Amniotic epithelial cell (primary cell): Measurements from ENCODE around the gene TSPO2.

Experiments used
- DNase-seq: peaks from one replicate; pipeline ENCODE4 v3.0.0-alpha.2; 2010; ENCODE audit warnings: low read depth

The TSPO2 gene

DNA sequence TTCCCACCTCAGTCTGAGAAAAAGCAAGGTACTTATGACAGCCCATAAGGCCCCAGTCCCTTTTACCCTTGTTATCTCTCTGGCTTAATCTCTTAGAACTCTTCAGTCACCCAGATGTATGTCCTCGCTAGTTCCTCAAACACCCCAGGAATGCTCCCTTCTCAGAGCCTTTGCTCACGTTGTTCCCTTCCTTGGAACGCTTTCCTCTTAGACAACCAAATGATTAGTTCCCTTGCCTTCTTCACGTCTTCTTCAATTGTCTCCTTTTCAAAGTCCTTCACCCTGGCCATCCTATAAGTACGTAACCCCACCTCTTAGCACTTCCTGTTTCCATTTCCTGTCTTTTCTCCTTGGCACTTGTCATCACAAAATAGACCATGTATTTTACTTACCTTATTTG lies 9.6 kb downstream of the TSPO2 start:
- DNase-seq = no peak

DNA sequence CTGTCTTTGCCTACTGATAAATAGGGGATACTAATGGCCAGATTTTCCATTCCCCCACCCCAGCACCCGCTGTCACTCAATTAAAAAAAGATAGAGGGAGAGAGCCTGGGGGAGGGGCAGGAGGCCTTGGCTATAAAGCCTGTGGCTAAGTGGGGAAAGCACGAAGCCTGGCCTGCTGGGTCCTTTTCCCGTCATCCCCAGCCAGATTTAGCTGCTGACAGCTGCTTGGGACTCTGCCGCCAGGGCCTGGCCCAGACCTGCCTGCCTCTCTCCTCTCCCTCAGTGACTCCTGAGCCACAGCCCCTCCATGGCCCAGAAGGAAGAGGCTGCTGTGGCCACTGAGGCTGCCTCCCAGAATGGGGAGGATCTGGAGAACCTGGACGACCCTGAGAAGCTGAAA lies 10.8 kb downstream of the TSPO2 start, which contains the start of gene APOBEC2:
TSS of gene APOBEC2 (plus strand) at position 162 of the 400 bp plus-strand sequence. CDS start at position 308, 146 bp downstream.
- DNase-seq = no peak

DNA sequence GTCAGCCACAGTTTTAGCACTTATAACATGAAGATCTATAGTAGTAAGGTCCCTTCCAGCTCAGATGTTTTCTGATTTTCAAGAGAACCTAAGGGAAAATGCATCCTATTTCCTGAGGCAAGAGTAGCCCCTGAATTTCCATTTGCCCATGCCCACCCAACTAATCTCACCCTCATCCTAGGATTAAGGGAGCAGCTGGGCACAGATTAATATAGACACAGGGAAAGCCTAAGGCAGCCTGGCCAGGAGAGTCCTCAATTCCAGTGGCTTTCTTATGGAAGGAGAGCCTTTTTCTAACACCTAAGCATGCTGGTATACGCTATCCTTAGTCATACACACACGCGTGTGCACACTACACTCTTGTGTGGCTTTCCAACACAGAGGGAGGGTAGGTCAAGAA lies 12.2 kb downstream of the TSPO2 start:
- DNase-seq = no peak

DNA sequence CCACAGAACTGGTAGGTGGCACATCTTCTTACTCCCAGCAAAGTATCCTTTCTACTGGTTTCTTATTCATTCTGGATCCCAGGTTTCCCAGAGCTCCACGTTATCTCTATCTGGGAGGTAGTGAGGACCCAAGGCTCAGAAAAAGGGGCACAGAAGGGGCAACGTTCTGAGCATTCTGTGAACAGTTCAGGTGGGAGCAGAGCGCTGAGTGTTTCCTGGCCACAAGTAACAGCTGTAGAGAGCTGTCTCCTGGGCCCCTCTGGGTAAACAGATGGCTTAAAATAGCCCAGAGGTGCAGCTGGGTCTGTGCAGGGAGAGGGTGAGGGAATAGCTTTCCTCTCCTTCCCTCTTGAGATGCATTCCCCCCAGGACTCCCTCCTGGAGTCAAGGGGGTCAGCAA lies 12.9 kb downstream of the TSPO2 start:
- DNase-seq = no peak

DNA sequence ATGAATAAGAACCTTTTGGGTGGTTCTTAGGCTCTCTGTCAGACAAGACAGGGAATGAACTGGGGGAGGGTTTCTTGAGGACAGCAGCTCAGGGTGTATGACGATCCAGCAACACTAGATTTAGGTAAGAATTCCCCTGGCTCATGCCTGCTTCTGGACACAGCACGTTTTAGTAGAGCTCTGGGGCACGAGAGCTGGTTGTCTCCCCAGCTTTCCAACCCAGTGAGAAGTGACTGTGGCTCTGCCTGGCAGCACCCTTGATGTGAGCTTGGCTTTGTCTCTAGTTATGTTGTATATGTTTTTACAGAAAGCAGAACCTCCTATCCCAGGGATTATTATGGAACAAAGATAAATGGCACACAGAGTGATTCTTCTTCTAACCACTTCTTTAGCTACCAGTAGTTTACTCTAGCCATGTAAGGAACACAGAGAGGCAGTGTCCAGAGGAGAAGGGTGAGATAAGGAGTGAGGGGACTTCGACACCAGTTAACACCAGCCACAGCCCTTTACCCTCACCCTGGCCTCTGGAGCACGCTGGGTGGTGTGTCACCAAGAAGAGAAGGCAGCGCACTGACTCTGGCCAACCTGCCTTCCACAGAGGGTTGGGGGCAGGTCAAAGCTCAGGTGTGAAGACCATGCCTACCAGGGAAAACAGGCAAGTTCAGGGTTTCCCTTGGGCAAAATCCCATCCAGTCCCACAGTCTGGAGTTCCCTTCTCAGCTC lies 14.7 kb downstream of the TSPO2 start:
- no peak for DNase-seq

DNA sequence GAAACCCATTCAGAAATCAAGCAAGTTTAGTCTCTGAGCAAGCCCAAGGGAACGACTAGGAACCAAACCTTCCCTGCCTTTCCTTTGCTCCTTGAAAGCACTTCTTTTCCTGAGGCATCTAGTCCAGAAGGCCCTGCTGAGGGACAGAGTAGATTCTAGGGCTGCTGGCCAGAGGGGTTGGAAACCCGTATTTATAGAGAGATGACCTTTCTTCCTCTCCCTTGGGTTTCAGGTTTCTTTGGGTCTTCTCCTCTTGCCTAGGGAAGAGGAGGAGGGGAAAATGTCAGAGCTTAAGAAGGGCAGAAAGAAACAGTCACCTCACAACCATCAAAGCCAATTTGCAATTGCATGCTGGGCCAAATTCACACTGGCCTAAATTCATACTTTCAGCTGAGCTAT lies 16.5 kb downstream of the TSPO2 start:
- no peak for DNase-seq

DNA sequence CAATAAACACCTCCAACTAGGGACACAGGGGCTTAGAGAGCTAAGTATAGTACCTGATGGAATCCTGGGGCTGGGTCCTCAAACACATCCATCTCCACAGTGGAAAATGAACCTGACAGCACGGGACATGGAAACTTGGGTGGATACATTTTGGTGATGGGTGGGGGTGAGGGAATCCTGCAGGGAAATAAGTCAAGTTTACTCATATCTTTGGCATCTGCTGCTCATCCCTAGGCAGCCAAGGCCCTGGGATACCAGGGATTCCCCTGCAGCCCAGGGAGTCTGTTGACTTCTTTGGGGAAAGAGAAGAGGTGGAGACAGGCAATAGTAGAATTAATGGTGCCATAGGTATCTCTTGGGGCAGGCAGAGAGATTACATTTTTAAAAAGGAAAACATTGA lies 17.3 kb downstream of the TSPO2 start:
- no peak for DNase-seq

DNA sequence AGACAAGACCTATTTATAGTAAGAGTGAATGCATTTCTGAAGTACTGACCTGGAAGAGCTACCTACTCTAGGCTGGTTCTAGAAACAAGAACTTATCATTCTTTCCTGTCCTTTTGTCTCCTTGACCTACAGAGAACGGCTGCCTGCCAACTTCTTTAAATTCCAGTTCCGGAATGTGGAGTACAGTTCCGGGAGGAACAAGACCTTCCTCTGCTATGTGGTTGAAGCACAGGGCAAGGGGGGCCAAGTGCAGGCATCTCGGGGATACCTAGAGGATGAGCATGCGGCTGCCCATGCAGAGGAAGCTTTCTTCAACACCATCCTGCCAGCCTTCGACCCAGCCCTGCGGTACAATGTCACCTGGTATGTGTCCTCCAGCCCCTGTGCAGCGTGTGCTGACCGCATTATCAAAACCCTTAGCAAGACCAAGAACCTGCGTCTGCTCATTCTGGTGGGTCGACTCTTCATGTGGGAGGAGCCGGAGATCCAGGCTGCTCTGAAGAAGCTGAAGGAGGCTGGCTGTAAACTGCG lies 19.0 kb downstream of the TSPO2 start:
- DNase-seq = no peak

DNA sequence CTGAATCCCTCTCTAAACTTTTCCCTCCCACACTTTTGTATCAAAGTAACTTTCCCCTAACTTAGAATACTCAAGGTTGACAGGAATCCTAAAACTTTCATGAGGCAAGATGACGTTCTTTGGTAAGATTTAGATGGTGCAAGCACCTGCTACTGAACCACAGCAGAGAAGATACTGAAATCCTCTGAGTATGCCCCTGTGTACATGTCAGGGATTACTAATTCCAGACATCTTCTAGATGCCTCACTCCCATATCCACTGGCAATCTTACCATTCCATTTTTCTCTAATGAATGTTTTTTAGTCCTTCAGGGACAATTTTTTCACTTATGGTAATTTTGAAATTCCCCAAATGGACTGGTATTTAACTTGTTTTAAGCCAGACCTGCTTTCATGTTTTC lies 19.8 kb downstream of the TSPO2 start:
- DNase-seq = peak; percentile 25

DNA sequence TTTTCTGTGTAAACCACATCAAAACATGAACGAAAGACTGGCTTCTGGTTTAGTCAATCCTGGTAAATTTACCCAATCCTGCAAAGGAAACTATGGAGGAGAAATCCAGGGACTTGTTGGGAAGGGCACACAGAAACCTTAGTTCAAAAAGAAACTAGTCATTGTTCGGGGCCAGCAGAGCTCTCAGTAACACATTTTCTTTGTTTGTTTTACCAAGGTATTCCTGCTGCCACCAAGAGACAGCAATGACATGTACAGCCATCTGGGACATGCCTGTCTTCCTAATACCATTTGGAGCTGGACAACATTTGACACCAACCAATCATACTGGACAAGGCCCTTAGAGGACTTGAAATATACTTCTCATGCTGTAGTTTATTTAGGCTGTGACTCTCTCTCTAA lies 21.6 kb downstream of the TSPO2 start:
- DNase-seq = no peak

DNA sequence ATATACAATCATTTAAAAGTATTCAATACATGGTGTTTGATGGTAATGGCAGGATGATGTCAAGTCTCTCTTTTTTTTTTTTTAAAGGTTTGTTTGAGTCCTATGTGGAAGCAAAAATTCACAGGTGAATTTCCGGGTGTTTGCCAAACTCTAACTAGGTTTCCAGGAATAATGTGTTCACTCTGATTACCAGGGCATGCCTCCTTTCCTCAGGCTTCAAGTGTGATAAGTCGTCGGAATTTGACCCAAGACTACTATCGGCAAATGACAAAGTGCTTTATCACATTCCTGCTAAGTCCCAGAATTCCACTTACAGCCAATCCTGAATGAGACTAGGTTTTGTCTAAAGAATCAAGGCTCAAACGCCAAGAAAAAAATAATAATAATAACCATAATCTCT lies 22.6 kb downstream of the TSPO2 start:
- no peak for DNase-seq

DNA sequence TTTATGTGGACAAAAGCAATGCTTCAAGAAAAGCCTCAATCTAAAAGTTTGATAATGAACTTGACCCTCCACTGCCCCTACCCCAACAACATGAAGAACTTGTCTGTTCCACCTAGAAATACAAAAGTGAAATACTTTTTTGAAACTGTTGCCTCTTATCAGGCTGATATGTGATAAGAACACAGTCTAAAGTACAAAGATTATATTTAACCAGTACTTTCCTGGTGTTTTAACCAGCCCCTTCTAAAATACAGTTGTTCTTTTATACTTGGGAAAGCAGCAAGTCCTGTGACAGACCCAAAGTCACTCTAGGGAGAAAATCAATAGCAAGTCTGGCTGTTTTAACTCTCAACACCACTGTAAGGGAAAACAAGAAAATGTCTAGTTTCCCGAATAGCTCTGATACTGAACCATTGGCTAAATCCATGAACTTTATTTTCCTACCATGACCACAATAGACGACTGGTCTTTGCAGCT lies 23.3 kb downstream of the TSPO2 start:
- no peak for DNase-seq

DNA sequence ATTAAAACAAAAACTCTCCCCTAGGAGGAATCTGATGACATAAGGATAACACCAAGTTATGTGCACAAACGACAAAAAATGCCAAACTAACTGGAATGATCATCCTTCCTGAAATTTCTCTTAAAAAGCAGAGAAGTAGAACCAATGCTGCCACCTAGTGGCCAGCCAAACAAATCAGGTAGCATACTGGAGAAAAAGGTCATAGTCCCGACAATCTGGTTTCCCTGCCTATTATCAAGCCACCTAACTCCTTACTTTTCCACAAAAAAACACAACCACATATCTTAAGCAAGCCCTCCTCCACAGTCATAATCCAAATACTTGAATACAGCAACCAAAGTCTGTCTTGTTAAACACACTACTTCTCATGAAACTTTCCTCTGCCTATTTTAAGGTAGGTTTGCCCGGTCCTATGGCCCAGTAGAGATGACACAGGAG lies 24.6 kb downstream of the TSPO2 start:
- DNase-seq = peak; percentile 72

DNA sequence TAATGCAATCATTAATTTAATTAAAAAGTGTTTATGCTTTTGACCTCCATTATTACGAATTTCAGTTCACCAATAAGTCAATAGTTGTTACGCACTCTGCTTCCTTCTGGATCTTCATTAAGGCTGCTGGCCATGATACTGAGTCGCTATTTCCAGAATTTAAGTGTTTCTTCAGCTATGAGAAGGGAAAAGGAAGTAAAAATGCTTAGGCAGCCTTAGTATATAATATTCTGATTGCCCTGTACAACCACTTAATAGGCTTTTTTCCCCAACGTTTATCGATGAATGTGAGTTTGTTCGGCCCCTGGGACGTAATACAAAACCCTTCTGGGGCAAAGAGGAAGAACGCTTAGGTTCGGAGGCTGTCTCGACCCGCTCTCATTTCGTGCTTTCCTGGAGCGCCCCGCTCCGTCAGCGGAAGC lies 29.2 kb downstream of the TSPO2 start:
- no peak for DNase-seq

DNA sequence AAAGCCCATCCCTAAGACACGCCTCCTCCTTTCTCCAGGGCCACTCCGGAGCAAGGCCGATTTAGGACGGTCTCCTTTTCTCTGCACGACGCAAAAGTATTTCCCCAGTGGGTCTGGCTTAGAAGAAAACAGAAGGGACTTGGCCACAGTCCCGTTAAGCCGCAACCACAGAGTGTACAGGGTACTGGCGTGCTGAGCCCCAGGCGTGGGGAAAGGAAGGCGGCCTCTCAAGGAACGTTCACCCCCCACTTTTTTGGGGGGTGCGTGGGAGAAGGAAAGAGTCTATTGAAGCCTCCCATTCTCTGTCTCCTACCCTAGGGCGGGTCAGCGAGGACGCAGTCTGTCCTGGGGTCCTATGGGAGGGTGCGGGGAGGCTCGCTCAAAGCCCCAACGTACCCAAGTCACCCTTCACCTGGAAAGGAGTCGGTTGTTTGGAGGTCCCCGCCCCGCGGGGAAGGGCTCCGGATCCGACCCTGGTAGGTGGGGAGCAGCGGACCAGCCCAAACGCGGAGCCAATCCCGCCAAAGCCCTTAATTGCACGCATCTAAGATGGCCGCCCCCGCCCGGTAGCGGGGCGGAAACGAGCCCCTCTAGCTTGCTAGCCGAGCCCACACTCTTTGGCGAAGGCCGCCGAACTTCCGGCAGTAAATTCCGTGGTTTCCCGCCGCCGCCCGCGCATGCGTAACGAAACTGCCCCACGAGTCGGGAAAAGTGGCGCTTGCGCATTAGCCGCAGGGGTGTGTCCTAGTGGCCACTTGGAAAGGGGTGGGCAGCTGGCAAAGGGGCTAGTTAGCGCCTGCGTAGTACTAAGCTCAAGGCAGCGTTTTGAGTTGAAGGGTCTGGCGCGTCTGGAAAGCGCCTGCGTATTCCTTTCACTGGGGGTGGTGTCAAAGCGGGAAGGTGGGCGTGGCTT lies 29.9 kb downstream of the TSPO2 start, which contains the start of gene OARD1:
TSS of gene OARD1 (minus strand) at position 434 of the 913 bp plus-strand sequence. CDS start 722 bp downstream, outside the sequence.
- peak; percentile 99 for DNase-seq

DNA sequence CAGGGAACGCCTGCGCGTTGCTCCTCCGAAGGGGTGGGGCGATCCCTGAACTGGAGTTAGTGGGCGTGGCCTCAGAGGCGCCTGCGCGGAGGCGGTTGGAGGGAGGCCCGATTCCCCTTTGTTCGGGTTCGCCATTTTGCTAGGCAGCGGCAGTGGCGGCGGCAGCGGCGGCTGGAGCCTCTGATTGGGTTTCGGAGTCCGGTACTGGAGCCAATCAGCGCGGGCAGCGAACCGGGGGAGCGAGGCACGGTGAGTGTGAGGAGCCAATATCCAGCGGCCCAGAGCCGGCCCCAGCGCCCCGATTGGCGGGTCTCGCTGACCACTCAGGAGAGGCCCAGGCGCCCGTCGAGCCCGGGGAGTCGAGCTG lies 30.6 kb downstream of the TSPO2 start, which contains the start of gene NFYA:
TSS of gene NFYA (plus strand) at position 139 of the 367 bp plus-strand sequence. CDS start 6,116 bp downstream, outside the sequence.
- no peak for DNase-seq

DNA sequence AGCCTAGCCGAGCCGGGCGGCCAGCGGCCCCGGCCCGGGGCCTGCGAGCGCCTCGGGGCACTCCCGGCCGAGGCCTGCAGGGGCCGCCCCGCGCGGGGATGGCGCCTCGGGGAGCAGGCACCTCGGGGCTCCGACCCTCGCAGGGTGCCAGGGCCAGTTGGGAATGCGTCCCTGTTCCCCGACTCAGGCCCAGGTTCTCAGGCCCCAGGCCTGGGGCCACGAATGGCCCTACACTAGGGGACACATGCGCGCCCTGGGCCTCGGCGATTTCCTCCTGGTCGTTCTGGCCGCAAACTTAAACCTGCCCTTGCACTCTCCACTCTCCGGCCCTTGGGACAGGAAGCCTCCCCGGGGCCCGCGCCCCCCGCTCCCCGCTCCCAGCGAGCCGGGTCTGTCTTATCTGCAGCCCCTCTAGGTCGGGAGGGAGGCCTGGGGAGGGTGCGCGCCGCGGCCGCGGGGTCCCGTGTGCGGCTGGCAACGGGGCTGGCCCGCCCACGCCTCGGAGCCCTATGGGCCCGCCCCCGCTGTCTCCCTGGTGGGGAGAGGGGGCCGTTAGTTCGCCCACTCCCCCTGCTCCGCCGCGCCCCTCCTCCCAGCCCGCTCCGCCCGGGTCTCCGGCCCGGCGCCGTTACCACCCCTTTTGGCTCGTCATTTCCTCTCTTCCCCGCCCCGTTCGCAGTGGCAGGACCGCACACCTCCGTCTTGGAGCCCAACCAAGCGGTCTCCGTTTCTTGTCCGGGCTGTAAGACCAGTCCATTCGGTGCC lies 31.1 kb downstream of the TSPO2 start:
- DNase-seq = peak; percentile 80

DNA sequence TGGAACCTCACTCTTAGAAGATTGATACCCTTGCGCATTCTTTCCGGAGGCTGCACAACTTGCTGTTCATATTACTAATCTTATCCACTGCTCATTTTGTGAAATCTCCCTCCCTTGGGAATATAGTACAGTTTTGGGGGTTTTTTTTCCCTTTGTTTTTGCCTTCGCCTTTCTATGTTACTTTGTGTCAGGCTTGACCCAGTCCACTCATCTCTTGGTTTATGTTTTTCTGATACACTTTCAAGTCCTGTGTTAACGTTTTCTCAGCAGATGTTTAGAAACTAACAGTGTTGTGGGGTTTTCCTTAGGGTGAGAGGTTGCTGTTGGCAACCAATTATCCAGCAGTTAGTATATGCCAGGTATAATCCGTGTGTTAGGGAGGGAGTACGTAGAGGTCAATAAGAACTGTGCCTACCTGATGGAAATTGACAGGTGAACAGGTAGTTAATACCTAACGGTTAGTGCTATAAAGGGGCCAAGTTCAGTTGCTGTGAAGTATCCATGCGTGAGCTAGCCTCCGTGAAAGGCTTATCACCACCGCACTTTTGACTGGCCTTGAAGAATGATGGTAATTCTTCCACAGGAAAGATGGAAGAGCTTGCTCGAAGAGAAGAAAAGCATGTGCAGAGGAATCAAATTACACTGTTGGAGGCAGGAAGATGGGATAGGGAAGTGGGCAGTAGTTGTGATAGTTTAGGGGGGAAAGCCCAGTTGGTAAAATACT lies 31.9 kb downstream of the TSPO2 start:
- peak; percentile 57 for DNase-seq

DNA sequence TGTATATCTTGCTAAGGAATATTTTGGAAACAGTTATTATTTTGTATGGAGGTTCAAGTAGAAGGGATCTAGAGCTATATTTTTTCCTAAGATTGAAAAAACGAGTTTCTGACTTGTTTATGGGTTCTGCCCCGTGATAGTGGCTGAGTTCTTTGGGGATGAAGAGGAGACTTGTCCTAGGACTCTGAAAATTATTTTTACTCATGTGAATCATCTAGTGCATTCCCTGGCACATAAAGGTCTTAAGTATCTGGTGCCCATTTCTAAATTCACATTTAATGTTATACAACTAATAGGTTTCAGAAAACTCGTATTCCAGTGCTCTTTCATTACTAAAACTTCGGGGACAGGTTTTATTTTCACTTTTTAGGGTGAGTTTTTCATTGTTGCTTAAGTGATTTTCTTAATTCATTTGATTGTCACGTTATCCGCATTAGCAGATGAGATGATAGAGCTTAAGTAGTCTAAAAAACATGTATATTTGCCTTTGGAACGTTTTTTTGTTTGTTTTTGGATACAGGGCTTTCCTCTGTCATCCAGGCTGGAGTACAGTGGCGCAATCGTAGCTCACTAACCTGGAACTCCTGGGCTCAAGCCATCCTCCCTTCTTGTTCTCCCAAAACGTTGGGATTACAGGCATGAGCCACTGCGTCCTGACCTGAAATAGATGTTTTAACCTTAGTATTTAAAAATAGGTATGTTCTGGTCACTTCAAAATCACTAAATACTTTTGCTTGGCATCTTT lies 32.6 kb downstream of the TSPO2 start:
- DNase-seq = peak; percentile 15
